GM18868 (cell line): ENCODE data around the gene NCLN.
"Not testable (repeated sequence)": the region's sequence is repeated elsewhere in the genome, so short reads cannot be mapped to it uniquely, and the experiment has no call there.

Experiments
- ATAC-seq: cut with Tn5 transposase; IDR thresholded peaks from one replicate; pipeline ENCODE4 v1.9.1; 2021; ENCODE audit warnings: mild to moderate bottlenecking, moderate library complexity; ENCODE audit not compliant: unreplicated experiment

The NCLN gene

DNA sequence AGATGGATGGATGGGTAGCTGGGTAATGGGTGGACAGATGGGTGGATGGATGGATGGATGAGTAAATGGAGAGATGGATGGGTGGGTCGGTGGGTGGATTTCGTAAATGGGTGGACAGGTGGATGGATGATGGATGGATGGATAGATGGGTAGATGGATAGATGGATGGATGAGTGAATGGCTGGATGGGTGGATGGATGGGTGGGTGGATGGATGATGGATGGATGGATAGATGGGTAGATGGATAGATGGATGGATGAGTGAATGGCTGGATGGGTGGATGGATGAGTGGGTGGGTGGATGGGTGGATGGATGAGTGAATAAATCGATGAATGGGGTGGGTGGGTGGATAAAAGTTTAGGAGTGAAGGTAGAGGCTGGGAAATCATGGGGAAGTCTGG, 31.3 kb upstream of the NCLN start:
- not testable (repeated sequence) for ATAC-seq

DNA sequence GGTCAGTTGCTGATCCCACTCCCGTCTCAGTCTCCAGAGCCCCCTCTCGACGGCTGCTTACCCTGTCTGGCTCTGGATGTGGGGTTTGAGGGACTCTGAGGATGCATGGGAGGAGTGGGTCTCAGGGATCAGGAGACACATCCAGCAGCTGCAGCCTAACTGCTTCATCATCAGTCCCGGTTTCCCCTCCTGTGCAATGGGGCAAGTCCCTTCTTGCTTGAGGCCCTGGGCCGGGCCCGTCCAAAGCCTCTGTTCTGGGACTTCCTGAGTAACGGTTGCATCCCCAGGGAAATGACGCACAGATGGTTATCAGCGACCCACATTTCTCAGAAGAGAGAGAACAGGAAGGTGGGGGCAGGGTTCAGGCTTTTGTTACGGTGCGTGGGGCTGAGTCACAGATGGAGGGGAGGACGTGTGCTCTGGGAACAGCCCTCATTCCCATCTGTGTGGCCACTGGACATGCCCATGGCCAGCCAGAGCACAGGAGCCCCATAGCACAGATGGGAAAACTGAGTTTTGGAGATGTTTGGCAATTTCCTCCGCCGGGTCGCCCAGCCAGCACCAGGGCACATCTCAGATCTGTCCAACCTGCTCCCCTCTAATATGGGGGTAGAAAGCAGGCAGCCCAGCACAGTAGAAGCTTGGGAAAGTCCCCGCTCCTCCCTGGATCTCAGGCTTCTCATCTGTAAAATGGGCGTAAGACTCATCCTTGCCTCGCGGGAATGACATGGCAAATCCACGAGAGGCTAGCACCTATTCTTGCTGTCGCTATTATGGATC, 30.6 kb upstream of the NCLN start:
- peak; percentile 49 for ATAC-seq

- ATAC-seq = no peak
These were observed 28.5 kb upstream of the NCLN start for GRCh38 chr19:3157096-3157845.

- no peak for ATAC-seq
These were observed 26.2 kb upstream of the NCLN start for GRCh38 chr19:3159565-3159964.

- no peak for ATAC-seq
These were observed 25.5 kb upstream of the NCLN start for GRCh38 chr19:3160219-3160618.

GRCh38 chr19:3161453-3161852, 24.3 kb upstream of the NCLN start:
- no peak for ATAC-seq

GRCh38 chr19:3162418-3163229, 23.1 kb upstream of the NCLN start:
- no peak for ATAC-seq

- ATAC-seq = no peak
These were observed 22.4 kb upstream of the NCLN start for GRCh38 chr19:3163230-3163886.

DNA sequence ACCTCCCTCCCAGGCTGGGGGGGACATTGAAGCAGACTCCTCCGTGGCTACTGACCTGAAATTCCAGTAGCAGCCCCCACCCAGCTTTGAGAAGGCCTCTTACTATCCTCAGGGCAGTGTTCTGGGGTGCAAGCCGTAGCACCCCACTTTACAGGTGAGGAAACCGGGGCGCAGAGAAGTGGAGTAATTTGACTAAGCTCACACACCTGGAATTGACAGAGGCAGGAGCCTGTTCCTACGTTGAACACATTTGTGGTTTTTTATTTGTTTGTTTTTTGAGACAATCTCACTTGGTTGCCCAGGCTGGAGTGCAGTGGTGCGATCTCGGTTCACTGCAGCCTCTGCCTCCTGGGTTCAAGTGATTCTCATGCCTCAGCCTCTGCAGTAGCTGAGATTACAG, 21.8 kb upstream of the NCLN start:
- ATAC-seq = no peak

DNA sequence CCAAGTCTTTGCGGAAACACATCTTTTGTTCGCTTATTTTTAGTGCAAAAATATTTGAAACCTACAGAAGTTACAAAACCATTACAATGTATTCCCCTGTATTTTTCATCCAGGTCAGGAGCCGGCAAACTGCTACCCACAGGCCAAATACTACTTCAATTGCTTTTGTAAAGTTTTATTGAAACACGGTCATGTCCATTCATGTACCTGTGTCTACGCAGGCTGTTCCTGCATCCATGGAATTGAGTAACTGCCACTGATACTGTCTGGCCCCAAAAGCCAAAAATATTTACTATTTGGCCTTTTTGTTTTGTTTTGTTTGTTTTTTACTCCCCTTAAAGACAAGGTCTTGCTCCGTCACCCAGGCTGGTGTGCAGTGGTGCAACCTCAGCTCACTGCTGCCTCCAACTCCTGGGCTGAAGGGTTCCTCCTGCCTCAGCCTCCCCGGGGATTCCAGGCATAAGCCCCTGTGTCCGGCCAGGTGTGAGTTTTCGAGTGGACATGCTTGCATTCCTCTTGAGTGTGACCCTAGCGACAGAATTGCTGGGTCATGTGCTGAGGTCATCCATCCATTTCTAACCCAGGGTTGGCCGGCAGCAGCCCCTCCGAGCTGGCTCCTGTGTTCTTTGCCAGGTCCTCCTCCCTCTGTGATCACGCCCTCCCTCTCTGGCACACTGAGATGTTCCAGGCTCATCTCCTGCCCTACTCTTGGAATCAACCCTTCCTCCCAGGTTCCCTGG, 18.0 kb upstream of the NCLN start:
- ATAC-seq = no peak

- no peak for ATAC-seq
These were observed 13.6 kb upstream of the NCLN start for GRCh38 chr19:3171894-3172672.

DNA sequence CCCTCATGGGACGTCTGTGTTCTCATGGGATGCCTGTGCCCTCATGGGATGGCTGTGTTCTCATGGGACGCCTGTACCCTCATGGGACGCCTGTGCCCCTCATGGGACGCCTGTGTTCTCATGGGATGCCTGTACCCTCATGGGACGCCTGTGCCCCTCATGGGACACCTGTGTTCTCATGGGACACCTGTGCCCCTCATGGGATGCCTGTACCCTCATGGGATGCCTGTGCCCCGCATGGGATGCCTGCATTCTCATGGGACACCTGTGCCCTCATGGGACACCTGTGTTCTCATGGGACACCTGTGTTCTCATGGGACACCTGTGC, 13.1 kb upstream of the NCLN start:
- ATAC-seq = not testable (repeated sequence)

DNA sequence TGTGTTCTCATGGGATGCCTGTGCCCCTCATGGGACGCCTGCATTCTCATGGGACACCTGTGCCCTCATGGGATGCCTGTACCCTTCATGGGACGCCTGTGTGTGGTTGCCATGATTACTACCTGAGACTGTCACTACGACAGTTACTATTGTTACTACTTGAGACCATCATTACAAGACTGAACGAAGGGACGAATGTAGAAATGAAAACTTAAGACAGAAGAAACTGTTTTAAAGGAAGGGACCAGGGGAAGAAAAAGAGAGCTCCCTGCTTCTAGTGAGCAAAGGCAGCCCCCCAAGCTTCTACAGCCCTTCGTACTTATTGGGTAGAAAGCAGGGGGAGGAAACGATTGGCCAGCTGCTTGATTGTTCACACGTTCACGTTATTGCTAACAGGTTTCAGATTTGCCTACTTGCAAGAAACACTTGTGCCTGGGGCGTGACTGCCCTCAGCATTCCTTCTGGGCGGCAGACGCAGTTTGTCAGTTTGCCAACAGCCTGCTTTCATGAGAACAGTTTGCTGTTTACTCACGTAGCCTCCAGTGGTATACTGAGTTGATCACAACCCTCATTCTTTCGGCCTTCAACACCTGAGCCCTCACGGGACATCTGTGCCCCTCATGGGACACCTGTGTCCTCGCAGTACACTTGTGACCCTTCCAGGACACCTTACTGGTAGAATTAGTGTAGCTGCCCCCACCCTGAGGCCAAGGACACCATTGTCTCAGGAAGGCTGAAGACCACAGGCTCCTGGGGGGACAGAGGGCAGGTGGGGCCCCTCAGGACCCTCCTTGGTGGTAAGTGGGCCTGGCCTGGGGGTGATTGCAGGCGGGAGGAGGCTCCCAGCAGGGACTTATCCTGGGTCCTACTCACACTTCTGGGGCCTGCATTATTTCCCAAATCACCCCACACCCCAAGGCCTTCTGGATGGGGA, 9.7 kb upstream of the NCLN start:
- ATAC-seq = no peak

DNA sequence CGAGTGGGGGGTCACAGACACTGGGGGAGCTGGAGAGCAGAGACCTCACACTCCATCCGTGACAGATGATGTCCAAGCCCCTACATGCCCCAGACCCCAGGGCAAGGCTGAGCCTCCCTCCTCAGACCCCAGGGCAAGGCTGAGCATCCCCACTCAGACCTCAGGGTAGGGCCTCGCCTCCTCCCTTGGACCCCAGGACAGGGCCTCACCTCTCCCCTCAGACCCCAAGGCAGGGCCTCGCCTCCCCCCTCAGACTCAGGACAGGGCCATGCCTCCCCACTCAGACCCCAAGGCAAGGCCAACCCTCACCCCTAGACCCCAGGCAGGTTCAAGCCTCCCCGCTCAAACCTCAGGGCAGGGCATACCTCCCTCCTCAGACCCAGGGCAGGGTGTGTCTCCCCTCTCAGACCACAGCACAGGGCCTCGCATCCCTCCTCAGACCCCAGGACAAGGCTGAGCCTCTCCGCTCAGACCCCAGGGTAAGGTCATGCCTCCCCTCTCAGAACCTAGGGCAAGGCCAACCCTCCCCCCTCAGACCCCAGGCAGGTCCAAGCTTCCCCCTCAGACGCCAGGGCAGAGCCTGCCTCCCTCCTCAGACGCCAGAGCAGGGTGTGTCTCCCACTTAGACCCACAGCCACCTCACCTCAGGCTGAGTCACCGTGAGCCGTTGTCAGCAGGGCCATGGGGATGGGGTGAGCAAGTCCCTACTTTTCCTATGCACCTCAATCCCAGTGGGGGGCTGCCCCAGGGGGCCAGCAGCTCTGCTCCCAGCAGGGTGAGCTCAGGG, 8.8 kb upstream of the NCLN start:
- no peak for ATAC-seq

GRCh38 chr19:3178377-3178972, 7.3 kb upstream of the NCLN start, which contains the start of gene S1PR4:
Gene S1PR4 (plus strand): TSS chr19:3178769. CDS start chr19:3178793, 24 bp downstream.
- ATAC-seq = no peak

- no peak for ATAC-seq
These were observed 6.6 kb upstream of the NCLN start for GRCh38 chr19:3178973-3179738.
